ENCODE results near the gene TCEANC2. TPM values are rescaled to one million over a fixed set of nuclear protein-coding genes. Genes with fewer than 3 reads are reported as not detected.

The TCEANC2 gene
- total and polyA plus RNA-seq, 2 experiments from 2014 or later: 6.0 to 6.3 TPM

DNA sequence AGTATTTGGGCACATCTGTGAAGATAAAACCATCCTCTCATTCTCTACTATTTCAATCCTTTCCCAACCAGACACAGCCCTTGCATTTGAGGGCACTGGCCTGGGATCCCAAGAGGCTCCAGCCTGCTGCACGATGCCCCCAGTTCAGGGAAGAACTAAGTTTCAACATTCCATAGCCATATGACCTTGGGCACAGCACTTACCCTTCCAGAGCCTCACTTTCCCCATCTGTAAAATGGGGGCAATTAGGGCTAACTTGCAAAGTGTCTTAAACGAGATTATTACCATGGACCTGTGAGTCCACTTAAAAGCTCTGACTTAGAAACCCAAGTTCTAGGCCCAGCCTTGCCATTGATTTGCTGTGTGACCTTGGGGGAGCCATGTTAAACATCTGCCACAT is 76.5 kb downstream of the TCEANC2 start (continued):
- TF ChIP-seq, protein P1, sequence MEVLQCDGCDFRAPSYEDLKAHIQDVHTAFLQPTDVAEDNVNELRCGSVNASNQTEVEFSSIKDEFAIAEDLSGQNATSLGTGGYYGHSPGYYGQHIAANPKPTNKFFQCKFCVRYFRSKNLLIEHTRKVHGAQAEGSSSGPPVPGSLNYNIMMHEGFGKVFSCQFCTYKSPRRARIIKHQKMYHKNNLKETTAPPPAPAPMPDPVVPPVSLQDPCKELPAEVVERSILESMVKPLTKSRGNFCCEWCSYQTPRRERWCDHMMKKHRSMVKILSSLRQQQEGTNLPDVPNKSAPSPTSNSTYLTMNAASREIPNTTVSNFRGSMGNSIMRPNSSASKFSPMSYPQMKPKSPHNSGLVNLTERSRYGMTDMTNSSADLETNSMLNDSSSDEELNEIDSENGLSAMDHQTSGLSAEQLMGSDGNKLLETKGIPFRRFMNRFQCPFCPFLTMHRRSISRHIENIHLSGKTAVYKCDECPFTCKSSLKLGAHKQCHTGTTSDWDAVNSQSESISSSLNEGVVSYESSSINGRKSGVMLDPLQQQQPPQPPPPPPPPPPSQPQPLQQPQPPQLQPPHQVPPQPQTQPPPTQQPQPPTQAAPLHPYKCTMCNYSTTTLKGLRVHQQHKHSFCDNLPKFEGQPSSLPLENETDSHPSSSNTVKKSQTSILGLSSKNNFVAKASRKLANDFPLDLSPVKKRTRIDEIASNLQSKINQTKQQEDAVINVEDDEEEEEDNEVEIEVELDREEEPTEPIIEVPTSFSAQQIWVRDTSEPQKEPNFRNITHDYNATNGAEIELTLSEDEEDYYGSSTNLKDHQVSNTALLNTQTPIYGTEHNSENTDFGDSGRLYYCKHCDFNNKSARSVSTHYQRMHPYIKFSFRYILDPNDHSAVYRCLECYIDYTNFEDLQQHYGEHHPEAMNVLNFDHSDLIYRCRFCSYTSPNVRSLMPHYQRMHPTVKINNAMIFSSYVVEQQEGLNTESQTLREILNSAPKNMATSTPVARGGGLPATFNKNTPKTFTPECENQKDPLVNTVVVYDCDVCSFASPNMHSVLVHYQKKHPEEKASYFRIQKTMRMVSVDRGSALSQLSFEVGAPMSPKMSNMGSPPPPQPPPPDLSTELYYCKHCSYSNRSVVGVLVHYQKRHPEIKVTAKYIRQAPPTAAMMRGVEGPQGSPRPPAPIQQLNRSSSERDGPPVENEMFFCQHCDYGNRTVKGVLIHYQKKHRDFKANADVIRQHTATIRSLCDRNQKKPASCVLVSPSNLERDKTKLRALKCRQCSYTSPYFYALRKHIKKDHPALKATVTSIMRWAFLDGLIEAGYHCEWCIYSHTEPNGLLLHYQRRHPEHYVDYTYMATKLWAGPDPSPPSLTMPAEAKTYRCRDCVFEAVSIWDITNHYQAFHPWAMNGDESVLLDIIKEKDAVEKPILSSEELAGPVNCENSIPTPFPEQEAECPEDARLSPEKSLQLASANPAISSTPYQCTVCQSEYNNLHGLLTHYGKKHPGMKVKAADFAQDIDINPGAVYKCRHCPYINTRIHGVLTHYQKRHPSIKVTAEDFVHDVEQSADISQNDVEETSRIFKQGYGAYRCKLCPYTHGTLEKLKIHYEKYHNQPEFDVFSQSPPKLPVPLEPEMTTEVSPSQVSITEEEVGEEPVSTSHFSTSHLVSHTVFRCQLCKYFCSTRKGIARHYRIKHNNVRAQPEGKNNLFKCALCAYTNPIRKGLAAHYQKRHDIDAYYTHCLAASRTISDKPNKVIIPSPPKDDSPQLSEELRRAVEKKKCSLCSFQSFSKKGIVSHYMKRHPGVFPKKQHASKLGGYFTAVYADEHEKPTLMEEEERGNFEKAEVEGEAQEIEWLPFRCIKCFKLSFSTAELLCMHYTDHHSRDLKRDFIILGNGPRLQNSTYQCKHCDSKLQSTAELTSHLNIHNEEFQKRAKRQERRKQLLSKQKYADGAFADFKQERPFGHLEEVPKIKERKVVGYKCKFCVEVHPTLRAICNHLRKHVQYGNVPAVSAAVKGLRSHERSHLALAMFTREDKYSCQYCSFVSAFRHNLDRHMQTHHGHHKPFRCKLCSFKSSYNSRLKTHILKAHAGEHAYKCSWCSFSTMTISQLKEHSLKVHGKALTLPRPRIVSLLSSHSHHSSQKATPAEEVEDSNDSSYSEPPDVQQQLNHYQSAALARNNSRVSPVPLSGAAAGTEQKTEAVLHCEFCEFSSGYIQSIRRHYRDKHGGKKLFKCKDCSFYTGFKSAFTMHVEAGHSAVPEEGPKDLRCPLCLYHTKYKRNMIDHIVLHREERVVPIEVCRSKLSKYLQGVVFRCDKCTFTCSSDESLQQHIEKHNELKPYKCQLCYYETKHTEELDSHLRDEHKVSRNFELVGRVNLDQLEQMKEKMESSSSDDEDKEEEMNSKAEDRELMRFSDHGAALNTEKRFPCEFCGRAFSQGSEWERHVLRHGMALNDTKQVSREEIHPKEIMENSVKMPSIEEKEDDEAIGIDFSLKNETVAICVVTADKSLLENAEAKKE (CRISPR knock-in tag; IDR thresholded peaks at IDR 0.05): no peak
- TF ChIP-seq NANOG (IDR thresholded peaks at IDR 0.05; ENCODE audit: borderline replicate concordance) (no peak), EZH2phosphoT487 (IDR thresholded peaks at IDR 0.05; ENCODE audit: unreplicated experiment) (no peak), JUNB (IDR thresholded peaks at IDR 0.05; ENCODE audit: unreplicated experiment) (no peak)
- TF ChIP-seq, protein P2, sequence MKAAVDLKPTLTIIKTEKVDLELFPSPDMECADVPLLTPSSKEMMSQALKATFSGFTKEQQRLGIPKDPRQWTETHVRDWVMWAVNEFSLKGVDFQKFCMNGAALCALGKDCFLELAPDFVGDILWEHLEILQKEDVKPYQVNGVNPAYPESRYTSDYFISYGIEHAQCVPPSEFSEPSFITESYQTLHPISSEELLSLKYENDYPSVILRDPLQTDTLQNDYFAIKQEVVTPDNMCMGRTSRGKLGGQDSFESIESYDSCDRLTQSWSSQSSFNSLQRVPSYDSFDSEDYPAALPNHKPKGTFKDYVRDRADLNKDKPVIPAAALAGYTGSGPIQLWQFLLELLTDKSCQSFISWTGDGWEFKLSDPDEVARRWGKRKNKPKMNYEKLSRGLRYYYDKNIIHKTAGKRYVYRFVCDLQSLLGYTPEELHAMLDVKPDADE (IDR thresholded peaks at IDR 0.05): no peak

DNA sequence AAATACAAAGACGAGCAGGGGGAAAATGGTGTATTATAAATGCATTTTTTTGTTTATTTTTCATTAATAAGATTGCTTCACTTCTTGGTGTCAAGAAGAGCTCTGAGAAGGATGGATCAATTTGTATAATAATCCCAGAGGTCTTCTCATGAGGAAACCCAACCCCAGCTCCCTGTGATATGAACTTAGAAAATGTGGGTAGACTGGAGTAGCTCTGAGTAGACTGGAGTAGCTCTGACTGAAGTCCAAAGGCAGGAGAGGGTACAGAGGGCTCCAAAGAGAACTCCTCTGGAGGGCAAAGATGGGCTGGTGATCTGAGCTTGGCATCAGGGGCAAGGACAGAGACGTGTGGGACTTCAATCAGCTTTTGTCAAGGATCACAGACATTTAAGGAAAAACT is 78.0 kb downstream of the TCEANC2 start:
- no peak overlapping the region for H3K4me3 ChIP-seq
- H4K20me1 ChIP-seq (replicated peaks; ENCODE audit: insufficient read depth): no peaks in the 10 kb centered on the region
- Mint-ChIP-seq H3K36me3 (ENCODE audit: low read depth) (0 out of 3 replicates have a peak, but pooled peaks cover 4% of the 10 kb centered on the region), H3K27me3 (ENCODE audit: insufficient read depth, low read depth, poor library complexity) (peaks cover 12% of the 10 kb centered on the region), H3K9me3 (no peaks in the 10 kb centered on the region; the same call in 2 of the 3 replicates), H3K4me1 (peaks cover 17% of the 10 kb centered on the region), H3K4me3 (no peak overlapping the region), H3K27ac (no peak overlapping the region)
- H3K4me2 ChIP-seq: no peak overlapping the region
- no peaks in the 10 kb centered on the region for H3K9me2 ChIP-seq (ENCODE audit: insufficient read depth)
- H3K27ac ChIP-seq (ENCODE audit: low read depth): no peak overlapping the region
- no peaks in the 10 kb centered on the region for H3K79me2 ChIP-seq (replicated peaks; ENCODE audit: insufficient read depth)
- ATAC-seq (no peak), DNase-seq (ENCODE audit: low spot score) (no peak)
- peaks cover 19% of the 10 kb centered on the region for H3K4me1 ChIP-seq (ENCODE audit: insufficient read depth)
- no peak overlapping the region for H2AFZ ChIP-seq
- no peaks in the 10 kb centered on the region for H3K36me3 ChIP-seq (ENCODE audit: insufficient read depth)
- H3K27me3 ChIP-seq (ENCODE audit: insufficient read depth): no peaks in the 10 kb centered on the region
- H3F3A ChIP-seq (replicated peaks; ENCODE audit: low read depth): no peaks in the 10 kb centered on the region
- TF ChIP-seq, protein P3, sequence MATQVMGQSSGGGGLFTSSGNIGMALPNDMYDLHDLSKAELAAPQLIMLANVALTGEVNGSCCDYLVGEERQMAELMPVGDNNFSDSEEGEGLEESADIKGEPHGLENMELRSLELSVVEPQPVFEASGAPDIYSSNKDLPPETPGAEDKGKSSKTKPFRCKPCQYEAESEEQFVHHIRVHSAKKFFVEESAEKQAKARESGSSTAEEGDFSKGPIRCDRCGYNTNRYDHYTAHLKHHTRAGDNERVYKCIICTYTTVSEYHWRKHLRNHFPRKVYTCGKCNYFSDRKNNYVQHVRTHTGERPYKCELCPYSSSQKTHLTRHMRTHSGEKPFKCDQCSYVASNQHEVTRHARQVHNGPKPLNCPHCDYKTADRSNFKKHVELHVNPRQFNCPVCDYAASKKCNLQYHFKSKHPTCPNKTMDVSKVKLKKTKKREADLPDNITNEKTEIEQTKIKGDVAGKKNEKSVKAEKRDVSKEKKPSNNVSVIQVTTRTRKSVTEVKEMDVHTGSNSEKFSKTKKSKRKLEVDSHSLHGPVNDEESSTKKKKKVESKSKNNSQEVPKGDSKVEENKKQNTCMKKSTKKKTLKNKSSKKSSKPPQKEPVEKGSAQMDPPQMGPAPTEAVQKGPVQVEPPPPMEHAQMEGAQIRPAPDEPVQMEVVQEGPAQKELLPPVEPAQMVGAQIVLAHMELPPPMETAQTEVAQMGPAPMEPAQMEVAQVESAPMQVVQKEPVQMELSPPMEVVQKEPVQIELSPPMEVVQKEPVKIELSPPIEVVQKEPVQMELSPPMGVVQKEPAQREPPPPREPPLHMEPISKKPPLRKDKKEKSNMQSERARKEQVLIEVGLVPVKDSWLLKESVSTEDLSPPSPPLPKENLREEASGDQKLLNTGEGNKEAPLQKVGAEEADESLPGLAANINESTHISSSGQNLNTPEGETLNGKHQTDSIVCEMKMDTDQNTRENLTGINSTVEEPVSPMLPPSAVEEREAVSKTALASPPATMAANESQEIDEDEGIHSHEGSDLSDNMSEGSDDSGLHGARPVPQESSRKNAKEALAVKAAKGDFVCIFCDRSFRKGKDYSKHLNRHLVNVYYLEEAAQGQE (IDR thresholded peaks at IDR 0.05; ENCODE audit: unreplicated experiment): no peak
- TF ChIP-seq, protein P2 (IDR thresholded peaks at IDR 0.05): no peak
- TF ChIP-seq POLR2AphosphoS5 (IDR thresholded peaks at IDR 0.05; ENCODE audit: low read depth) (no peak), JUNB (IDR thresholded peaks at IDR 0.05; ENCODE audit: unreplicated experiment) (no peak), STAT1 (IDR thresholded peaks at IDR 0.05; ENCODE audit: unreplicated experiment) (no peak)
